Panc1 (cell line): ENCODE results near the gene TET3.

Experiments used
- SIN3A ChIP-seq: IDR thresholded peaks from 2 replicates; pipeline ENCODE4 v1.6.1; 2012; ENCODE audit warnings: low read depth, mild to moderate bottlenecking, low read length, moderate library complexity, borderline replicate concordance; ENCODE audit not compliant: insufficient read depth
- TF ChIP-seq, protein P1 (sequence below): fragments of 450-650 bp; IDR thresholded peaks from 2 replicates; pipeline ENCODE4 v1.5.1; 2017; ENCODE audit warnings: mild to moderate bottlenecking
- TF ChIP-seq, protein P2 (sequence below), 2 experiments: IDR thresholded peaks; 2 replicates each; pipeline ENCODE4 v1.6.1; 2011 to 2012; ENCODE audit warnings: low read depth in 2 of 2, control low read depth in 1 of 2, low read length in 1 of 2, mild to moderate bottlenecking in 1 of 2, moderate library complexity in 1 of 2; ENCODE audit not compliant: insufficient read depth in 1 of 2

GRCh38 chr2:74010087-74010541, 25.4 kb downstream of the TET3 start:
- TF ChIP-seq, protein P1, sequence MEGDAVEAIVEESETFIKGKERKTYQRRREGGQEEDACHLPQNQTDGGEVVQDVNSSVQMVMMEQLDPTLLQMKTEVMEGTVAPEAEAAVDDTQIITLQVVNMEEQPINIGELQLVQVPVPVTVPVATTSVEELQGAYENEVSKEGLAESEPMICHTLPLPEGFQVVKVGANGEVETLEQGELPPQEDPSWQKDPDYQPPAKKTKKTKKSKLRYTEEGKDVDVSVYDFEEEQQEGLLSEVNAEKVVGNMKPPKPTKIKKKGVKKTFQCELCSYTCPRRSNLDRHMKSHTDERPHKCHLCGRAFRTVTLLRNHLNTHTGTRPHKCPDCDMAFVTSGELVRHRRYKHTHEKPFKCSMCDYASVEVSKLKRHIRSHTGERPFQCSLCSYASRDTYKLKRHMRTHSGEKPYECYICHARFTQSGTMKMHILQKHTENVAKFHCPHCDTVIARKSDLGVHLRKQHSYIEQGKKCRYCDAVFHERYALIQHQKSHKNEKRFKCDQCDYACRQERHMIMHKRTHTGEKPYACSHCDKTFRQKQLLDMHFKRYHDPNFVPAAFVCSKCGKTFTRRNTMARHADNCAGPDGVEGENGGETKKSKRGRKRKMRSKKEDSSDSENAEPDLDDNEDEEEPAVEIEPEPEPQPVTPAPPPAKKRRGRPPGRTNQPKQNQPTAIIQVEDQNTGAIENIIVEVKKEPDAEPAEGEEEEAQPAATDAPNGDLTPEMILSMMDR, result no peak
- TF ChIP-seq, protein P2, sequence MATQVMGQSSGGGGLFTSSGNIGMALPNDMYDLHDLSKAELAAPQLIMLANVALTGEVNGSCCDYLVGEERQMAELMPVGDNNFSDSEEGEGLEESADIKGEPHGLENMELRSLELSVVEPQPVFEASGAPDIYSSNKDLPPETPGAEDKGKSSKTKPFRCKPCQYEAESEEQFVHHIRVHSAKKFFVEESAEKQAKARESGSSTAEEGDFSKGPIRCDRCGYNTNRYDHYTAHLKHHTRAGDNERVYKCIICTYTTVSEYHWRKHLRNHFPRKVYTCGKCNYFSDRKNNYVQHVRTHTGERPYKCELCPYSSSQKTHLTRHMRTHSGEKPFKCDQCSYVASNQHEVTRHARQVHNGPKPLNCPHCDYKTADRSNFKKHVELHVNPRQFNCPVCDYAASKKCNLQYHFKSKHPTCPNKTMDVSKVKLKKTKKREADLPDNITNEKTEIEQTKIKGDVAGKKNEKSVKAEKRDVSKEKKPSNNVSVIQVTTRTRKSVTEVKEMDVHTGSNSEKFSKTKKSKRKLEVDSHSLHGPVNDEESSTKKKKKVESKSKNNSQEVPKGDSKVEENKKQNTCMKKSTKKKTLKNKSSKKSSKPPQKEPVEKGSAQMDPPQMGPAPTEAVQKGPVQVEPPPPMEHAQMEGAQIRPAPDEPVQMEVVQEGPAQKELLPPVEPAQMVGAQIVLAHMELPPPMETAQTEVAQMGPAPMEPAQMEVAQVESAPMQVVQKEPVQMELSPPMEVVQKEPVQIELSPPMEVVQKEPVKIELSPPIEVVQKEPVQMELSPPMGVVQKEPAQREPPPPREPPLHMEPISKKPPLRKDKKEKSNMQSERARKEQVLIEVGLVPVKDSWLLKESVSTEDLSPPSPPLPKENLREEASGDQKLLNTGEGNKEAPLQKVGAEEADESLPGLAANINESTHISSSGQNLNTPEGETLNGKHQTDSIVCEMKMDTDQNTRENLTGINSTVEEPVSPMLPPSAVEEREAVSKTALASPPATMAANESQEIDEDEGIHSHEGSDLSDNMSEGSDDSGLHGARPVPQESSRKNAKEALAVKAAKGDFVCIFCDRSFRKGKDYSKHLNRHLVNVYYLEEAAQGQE (IDR thresholded peaks at IDR 0.05; ENCODE audit: insufficient read depth in 1 of 2, low read depth in 2 of 2, low read length in 1 of 2), result no peak
- no peak for TF ChIP-seq SIN3A
